ENCODE results near the gene PNPLA7.
"Not testable (repeated sequence)": the region's sequence is repeated elsewhere in the genome, so short reads cannot be mapped to it uniquely, and the experiment has no call there.

Gene PNPLA7

GRCh38 chr9:137543237-137543963 lies 6.8 kb downstream of the PNPLA7 start:
- ATAC-seq (ENCODE audit: low read depth) (no peak), DNase-seq (ENCODE audit: low spot score) (no peak)
- no peaks in the 10 kb centered on the region for H3K9me3 ChIP-seq (ENCODE audit: severe bottlenecking)
- no peak for TF ChIP-seq CTCF (IDR thresholded peaks at IDR 0.05; ENCODE audit: poor library complexity, severe bottlenecking)
- no peaks in the 10 kb centered on the region for H3K27me3 ChIP-seq (ENCODE audit: insufficient read depth, poor library complexity, severe bottlenecking)
- no peaks in the 10 kb centered on the region for H3K36me3 ChIP-seq (ENCODE audit: low read depth)
- H3K4me3 ChIP-seq (ENCODE audit: severe bottlenecking), result no peak overlapping the region
- no peak overlapping the region for H3K27ac ChIP-seq (ENCODE audit: poor library complexity, severe bottlenecking)
- no peaks in the 10 kb centered on the region for H3K4me1 ChIP-seq (ENCODE audit: insufficient read depth, poor library complexity, severe bottlenecking)

- Histone ChIP-seq H3K36me3 (ENCODE audit: low read depth) (no peaks in the 10 kb centered on the region), H3K27me3 (ENCODE audit: insufficient read depth, poor library complexity, severe bottlenecking) (no peaks in the 10 kb centered on the region), H3K27ac (ENCODE audit: poor library complexity, severe bottlenecking) (no peak overlapping the region), H3K9me3 (ENCODE audit: severe bottlenecking) (no peaks in the 10 kb centered on the region), H3K4me3 (ENCODE audit: severe bottlenecking) (no peak overlapping the region), H3K4me1 (ENCODE audit: insufficient read depth, poor library complexity, severe bottlenecking) (no peaks in the 10 kb centered on the region)
- DNase-seq (ENCODE audit: low spot score) (no peak), ATAC-seq (ENCODE audit: low read depth) (no peak)
- TF ChIP-seq CTCF (IDR thresholded peaks at IDR 0.05; ENCODE audit: poor library complexity, severe bottlenecking), result no peak
These were observed 7.7 kb downstream of the PNPLA7 start for GRCh38 chr9:137542486-137542885.

- TF ChIP-seq CTCF (IDR thresholded peaks at IDR 0.05; ENCODE audit: poor library complexity, severe bottlenecking), result no peak
- Histone ChIP-seq H3K9me3 (ENCODE audit: severe bottlenecking) (no peaks in the 10 kb centered on the region), H3K27ac (ENCODE audit: poor library complexity, severe bottlenecking) (no peak overlapping the region), H3K4me3 (ENCODE audit: severe bottlenecking) (no peak overlapping the region), H3K36me3 (ENCODE audit: low read depth) (no peaks in the 10 kb centered on the region), H3K27me3 (ENCODE audit: insufficient read depth, poor library complexity, severe bottlenecking) (no peaks in the 10 kb centered on the region), H3K4me1 (ENCODE audit: insufficient read depth, poor library complexity, severe bottlenecking) (no peaks in the 10 kb centered on the region)
- DNase-seq (ENCODE audit: low spot score) (no peak), ATAC-seq (ENCODE audit: low read depth) (no peak)
These were observed 9.7 kb downstream of the PNPLA7 start for GRCh38 chr9:137540536-137540935.

GRCh38 chr9:137538058-137538457 lies 12.1 kb downstream of the PNPLA7 start:
- no peaks in the 10 kb centered on the region for H3K27me3 ChIP-seq (ENCODE audit: insufficient read depth, poor library complexity, severe bottlenecking)
- no peak for DNase-seq (ENCODE audit: low spot score)
- no peak overlapping the region for H3K4me3 ChIP-seq (ENCODE audit: severe bottlenecking)
- no peaks in the 10 kb centered on the region for H3K36me3 ChIP-seq (ENCODE audit: low read depth)
- ATAC-seq (ENCODE audit: low read depth), result no peak
- H3K4me1 ChIP-seq (ENCODE audit: insufficient read depth, poor library complexity, severe bottlenecking), result no peaks in the 10 kb centered on the region
- no peak for TF ChIP-seq CTCF (IDR thresholded peaks at IDR 0.05; ENCODE audit: poor library complexity, severe bottlenecking)
- H3K27ac ChIP-seq (ENCODE audit: poor library complexity, severe bottlenecking), result no peak overlapping the region
- no peaks in the 10 kb centered on the region for H3K9me3 ChIP-seq (ENCODE audit: severe bottlenecking)

GRCh38 chr9:137536594-137537131 lies 13.5 kb downstream of the PNPLA7 start:
- H3K36me3 ChIP-seq (ENCODE audit: low read depth); H3K27me3 ChIP-seq (ENCODE audit: insufficient read depth, poor library complexity, severe bottlenecking); DNase-seq (ENCODE audit: low spot score); H3K4me3 ChIP-seq (ENCODE audit: severe bottlenecking); H3K4me1 ChIP-seq (ENCODE audit: insufficient read depth, poor library complexity, severe bottlenecking); H3K27ac ChIP-seq (ENCODE audit: poor library complexity, severe bottlenecking); H3K9me3 ChIP-seq (ENCODE audit: severe bottlenecking); ATAC-seq (ENCODE audit: low read depth): not testable (repeated sequence)
